ENCODE measurements around the gene NDUFB11. TPM values are rescaled to one million over a fixed set of nuclear protein-coding genes. Genes with fewer than 3 reads are reported as not detected.
A peak's percentile ranks its signal among the peaks of the same experiment; 100 is the strongest.

NDUFB11 gene
- total and polyA plus RNA-seq, 9 of the 15 experiments (the other 6 are each of a cell fraction or from before 2014, with no cell fraction given), result 20.9 to 269 (median 86.8) TPM

DNA sequence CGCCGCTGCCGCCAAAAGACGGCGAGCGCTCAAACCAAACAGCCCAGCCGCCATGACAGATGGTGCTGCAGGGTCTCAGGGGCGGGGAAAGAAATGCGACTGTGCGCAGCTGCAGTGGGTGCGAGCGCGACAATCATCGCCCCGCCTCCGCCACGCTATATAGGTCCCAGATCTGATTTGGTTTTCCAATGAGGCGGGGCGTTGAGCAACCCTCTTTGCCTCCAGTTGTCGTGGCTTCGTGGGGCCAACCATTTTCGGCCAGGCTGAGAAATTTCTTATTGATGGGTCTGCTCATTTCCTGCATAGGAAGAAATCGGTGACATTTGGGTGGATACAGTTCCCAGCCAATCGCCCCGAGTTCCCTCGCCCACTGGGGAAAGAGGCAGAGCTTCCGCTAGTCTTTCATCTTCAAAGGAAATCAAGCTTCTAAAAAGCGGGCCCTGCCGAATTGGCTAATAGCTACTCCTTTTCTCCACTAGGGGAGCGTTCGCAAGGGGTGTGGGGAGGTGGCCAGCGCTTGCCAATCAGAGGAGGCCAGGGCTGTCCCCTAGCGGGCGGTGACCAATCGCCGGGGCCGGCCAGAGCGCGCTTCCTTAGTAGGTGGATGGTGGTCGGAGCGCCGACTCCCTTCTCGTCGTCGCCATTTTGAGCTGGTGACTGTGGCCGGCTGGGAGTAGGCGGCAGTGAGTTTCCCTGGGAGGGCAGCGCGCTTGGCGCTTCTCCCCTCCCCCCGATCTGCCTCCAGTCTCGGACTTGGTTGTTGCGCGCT, at the start of gene NDUFB11, which contains the start of gene RBM10 (continued):
- TF ChIP-seq CHD7 (IDR thresholded peaks at IDR 0.05; ENCODE audit: low read depth, low read length), result no peak
- TF ChIP-seq, protein P1, sequence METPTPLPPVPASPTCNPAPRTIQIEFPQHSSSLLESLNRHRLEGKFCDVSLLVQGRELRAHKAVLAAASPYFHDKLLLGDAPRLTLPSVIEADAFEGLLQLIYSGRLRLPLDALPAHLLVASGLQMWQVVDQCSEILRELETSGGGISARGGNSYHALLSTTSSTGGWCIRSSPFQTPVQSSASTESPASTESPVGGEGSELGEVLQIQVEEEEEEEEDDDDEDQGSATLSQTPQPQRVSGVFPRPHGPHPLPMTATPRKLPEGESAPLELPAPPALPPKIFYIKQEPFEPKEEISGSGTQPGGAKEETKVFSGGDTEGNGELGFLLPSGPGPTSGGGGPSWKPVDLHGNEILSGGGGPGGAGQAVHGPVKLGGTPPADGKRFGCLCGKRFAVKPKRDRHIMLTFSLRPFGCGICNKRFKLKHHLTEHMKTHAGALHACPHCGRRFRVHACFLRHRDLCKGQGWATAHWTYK (CRISPR knock-in tag; IDR thresholded peaks at IDR 0.05), result no peak
- no peak for TF ChIP-seq POU5F1 (IDR thresholded peaks at IDR 0.05; ENCODE audit: borderline replicate concordance, low read depth, low read length, partially characterized antibody)
- peak; percentile 95 for TF ChIP-seq EP400 (IDR thresholded peaks at IDR 0.05)
- TF ChIP-seq KDM4B (IDR thresholded peaks at IDR 0.05; ENCODE audit: borderline replicate concordance in 2 of 2, low read depth in 1 of 2), result no peak
- no peak for TF ChIP-seq TCF3 (CRISPR knock-in tag; IDR thresholded peaks at IDR 0.05)
- TF ChIP-seq MTA1 (IDR thresholded peaks at IDR 0.05; ENCODE audit: borderline replicate concordance), result no peak
- no peak for TF ChIP-seq ESRRB (CRISPR knock-in tag; IDR thresholded peaks at IDR 0.05; ENCODE audit: borderline replicate concordance)
- TF ChIP-seq CBX1 (IDR thresholded peaks at IDR 0.05; ENCODE audit: low read depth), result no peak
- TF ChIP-seq POLR3G (IDR thresholded peaks at IDR 0.05; ENCODE audit: extremely low read depth, insufficient read length, insufficient replicate concordance), result no peak
- TF ChIP-seq FOXA1 (IDR thresholded peaks at IDR 0.05; ENCODE audit: borderline replicate concordance), result no peak
- TF ChIP-seq XRCC4 (IDR thresholded peaks at IDR 0.05; ENCODE audit: extremely low read depth, insufficient read depth, insufficient read length), result no peak
- no peak for TF ChIP-seq CREBBP (IDR thresholded peaks at IDR 0.05; ENCODE audit: low read depth, low read length)
- no peak for TF ChIP-seq JUNB (CRISPR knock-in tag; conservative IDR thresholded peaks at IDR 0.05)
- no peak for TF ChIP-seq MECOM (CRISPR knock-in tag; IDR thresholded peaks at IDR 0.05)
- no peak for TF ChIP-seq SREBF1 (IDR thresholded peaks at IDR 0.05; ENCODE audit: borderline replicate concordance, low read depth, low read length)
